ENCODE data around the gene HK3.

DNA sequence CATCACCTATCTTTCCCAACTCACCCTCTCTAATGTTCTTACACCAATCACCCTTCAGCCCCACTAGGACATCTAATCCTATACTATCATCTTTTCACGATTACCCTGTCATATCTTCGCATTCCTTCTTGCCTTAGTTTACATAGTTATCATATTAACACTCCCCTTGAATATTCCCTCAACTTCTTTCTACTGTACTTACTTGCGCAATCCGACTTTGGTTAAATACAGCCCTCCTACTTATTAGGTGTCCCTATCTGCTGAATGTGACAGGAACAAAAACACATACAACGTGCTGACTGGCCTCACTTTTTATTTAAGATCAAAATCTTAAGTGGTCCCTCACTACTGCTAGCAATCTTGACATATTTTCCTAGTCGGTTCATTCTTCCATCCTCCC lies 19.5 kb upstream of the HK3 start:
- TF ChIP-seq CTCF (IDR thresholded peaks at IDR 0.05) (no peak), HMGXB4 (CRISPR knock-in tag; IDR thresholded peaks at IDR 0.05) (no peak), NFE2L1 (CRISPR knock-in tag; IDR thresholded peaks at IDR 0.05) (no peak), ZNF263 (CRISPR knock-in tag; IDR thresholded peaks at IDR 0.05; ENCODE audit: low read depth) (no peak), MAX (CRISPR knock-in tag; IDR thresholded peaks at IDR 0.05) (no peak), SMAD3 (CRISPR knock-in tag; IDR thresholded peaks at IDR 0.05; ENCODE audit: borderline replicate concordance) (no peak), STAT6 (CRISPR knock-in tag; conservative IDR thresholded peaks at IDR 0.05; ENCODE audit: low read depth) (no peak), JAZF1 (CRISPR knock-in tag; IDR thresholded peaks at IDR 0.05) (no peak), ZNF232 (CRISPR knock-in tag; IDR thresholded peaks at IDR 0.05) (no peak)
- TF ChIP-seq, protein P1, sequence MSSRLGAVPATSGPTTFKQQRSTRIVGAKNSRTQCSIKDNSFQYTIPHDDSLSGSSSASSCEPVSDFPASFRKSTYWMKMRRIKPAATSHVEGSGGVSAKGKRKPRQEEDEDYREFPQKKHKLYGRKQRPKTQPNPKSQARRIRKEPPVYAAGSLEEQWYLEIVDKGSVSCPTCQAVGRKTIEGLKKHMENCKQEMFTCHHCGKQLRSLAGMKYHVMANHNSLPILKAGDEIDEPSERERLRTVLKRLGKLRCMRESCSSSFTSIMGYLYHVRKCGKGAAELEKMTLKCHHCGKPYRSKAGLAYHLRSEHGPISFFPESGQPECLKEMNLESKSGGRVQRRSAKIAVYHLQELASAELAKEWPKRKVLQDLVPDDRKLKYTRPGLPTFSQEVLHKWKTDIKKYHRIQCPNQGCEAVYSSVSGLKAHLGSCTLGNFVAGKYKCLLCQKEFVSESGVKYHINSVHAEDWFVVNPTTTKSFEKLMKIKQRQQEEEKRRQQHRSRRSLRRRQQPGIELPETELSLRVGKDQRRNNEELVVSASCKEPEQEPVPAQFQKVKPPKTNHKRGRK (CRISPR knock-in tag; IDR thresholded peaks at IDR 0.05; ENCODE audit: borderline replicate concordance), result no peak
- TF ChIP-seq, protein P2, sequence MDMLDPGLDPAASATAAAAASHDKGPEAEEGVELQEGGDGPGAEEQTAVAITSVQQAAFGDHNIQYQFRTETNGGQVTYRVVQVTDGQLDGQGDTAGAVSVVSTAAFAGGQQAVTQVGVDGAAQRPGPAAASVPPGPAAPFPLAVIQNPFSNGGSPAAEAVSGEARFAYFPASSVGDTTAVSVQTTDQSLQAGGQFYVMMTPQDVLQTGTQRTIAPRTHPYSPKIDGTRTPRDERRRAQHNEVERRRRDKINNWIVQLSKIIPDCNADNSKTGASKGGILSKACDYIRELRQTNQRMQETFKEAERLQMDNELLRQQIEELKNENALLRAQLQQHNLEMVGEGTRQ (CRISPR knock-in tag; IDR thresholded peaks at IDR 0.05), result no peak
- TF ChIP-seq, protein P3, sequence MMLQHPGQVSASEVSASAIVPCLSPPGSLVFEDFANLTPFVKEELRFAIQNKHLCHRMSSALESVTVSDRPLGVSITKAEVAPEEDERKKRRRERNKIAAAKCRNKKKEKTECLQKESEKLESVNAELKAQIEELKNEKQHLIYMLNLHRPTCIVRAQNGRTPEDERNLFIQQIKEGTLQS (CRISPR knock-in tag; conservative IDR thresholded peaks at IDR 0.05), result no peak

All from WTC11 (cell line).